Fibroblast of skin of abdomen (primary cell): Measurements from ENCODE around the gene RELN.
A peak's percentile ranks its signal among the peaks of the same experiment; 100 is the strongest.

Experiments
- DNase-seq: peaks from one replicate; pipeline ENCODE4 v3.0.0-alpha.2; 2013

Gene RELN

GRCh38 chr7:103628742-103629141 is 360.7 kb downstream of the RELN start:
- DNase-seq: no peak

GRCh38 chr7:103626776-103627175 is 362.7 kb downstream of the RELN start:
- DNase-seq: peak; percentile 66

- peak; percentile 45 for DNase-seq
These were observed 367.2 kb downstream of the RELN start for GRCh38 chr7:103622274-103622673.

GRCh38 chr7:103613655-103614642 is 375.5 kb downstream of the RELN start:
- DNase-seq: peak; percentile 33

DNA sequence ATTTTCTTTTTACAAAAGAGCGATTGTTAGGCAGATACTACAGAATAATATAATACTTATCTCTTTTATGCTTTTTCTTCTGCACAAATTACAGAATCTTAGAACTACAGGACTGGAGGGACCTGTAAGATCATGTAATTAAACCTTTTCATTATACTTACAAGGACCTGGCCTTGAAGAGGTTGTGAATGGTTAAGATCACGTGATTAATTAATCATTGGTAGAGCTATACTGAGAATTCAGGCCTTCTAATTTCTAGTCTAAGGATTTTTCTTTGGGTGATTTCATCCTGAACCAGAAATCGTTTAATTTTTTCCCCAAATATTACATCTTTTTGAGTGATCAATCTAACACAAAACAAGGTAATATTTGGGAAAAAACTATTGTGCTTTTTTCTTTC is 379.7 kb downstream of the RELN start:
- DNase-seq: no peak

GRCh38 chr7:103605640-103606039 is 383.8 kb downstream of the RELN start:
- no peak for DNase-seq

GRCh38 chr7:103598326-103598905 is 391.0 kb downstream of the RELN start:
- no peak for DNase-seq

DNA sequence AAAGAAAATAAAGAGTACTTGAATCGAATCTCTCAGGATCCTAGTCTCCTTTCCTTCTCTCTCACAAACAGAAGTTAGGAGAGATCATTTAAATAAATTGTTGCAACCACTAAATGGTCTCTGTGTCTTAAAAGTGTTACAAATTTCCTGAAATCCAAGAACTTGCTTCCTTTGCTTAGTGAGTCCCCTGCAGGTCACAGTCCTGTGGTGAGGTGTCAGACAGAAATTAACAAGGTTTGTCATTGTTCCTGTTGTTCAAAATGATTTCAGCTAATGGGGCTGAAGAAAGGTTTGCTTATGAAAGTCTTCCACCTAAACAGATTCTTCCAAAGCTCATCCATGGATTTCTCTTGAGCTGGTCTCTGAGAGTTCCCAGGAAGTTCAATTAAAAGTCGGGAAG is 391.9 kb downstream of the RELN start:
- DNase-seq: no peak

- no peak for DNase-seq
These were observed 395.3 kb downstream of the RELN start for GRCh38 chr7:103594186-103594585.

GRCh38 chr7:103593691-103594090 is 395.8 kb downstream of the RELN start:
- no peak for DNase-seq

GRCh38 chr7:103592844-103593243 is 396.6 kb downstream of the RELN start:
- no peak for DNase-seq

- no peak for DNase-seq
These were observed 397.3 kb downstream of the RELN start for GRCh38 chr7:103592187-103592586.

DNA sequence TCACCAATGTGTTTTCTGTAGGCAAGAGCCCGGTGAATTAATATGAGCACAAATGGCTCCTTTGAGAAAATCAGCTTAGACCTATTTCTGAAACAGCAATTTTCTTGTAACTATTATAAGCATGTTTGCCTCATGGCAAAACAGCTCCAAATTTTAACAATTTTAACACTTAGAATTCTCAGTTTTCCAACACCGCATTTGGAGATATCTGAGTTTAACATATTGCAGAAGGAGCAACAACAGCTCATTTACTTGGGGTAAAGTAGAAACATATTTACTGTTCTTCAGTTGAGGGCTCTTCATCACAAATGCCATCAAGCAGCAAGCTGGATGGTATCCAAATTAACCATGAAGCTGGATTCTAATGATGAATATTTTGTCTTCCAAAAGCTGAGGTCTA is 409.4 kb downstream of the RELN start:
- no peak for DNase-seq

DNA sequence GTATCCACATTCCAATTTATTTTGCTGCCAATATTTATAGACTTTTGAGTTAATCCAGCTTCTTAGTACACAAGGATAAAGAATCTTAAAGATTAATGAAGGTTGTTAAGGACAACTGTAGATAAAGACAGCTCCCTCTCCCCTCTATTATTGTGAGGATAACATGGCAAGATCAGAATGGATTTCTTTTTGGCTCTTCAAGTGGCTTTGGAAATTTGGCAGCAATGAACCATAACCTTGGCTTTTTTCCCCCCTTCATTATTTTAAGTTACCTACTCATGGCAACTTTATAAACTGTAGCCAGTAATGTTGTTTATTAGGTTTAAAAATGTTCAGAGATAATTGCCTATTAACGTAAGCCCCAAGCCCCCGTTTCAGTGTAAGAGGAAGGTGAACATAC is 412.4 kb downstream of the RELN start:
- no peak for DNase-seq

DNA sequence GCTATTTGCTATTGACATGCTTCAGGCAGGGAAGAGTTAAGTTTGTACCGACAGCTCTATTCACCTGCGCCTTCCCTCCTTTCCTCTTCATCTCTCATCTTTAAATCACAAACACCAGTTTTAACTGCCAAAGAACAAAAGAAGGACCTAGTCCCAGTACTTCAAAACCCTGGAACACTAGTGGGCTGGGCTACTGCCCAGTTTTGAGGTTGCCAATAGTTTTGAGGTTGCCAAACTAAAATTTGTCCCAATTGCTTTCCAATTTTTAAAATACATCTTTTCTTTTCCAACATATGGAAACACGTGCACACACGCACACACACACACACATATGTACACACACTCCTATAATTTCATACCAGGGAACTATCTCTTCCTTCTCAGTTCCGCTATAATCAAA is 412.8 kb downstream of the RELN start:
- no peak for DNase-seq

GRCh38 chr7:103574576-103574975 is 414.9 kb downstream of the RELN start:
- no peak for DNase-seq

DNA sequence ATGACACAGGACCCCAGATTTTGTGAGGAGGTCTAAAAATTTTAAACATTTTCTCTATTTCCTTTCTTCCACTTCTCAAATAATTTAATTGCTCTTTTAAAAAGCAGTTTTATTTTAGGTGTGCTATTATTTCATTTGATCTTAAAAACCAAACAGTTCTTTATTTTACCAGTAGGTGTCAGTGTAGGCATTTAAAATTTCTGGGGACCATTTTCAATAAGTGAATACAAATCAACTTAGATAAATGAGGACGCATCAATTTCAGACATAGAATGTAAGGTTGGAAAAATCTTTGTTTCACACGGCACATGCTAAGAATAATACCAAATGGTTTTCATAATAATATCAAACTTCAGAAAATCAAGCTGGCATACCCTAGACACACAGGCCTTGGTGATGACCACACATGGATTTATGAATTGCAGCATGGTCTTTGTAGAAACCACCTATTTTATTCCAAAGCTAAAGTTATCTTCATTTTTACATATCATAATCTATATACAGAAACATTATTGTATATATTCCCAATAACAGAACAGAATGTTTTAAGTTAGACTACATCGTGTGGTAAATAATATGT is 415.9 kb downstream of the RELN start:
- DNase-seq: peak; percentile 37

- no peak for DNase-seq
These were observed 417.9 kb downstream of the RELN start for GRCh38 chr7:103571586-103571985.

GRCh38 chr7:103569621-103570305 is 419.7 kb downstream of the RELN start:
- no peak for DNase-seq

DNA sequence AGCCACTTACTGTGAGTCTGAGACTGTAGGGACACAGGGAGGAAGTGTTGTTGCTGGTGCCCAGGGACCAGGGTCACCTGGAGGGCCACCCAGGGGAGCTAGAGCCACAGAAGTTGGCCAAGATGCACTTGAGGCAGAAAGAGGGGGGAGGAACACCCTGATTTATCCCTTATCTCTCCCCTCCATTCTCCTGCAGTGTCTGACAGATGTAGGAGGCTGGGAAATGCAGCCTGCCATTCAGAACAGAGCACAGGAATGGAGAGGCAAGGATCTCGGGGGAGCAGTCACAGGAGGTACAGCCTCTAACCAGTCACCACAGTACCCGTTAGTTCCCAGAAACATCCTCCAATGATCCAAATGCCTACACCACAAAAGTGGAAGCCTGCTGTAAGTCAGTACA is 425.0 kb downstream of the RELN start:
- DNase-seq: no peak

DNA sequence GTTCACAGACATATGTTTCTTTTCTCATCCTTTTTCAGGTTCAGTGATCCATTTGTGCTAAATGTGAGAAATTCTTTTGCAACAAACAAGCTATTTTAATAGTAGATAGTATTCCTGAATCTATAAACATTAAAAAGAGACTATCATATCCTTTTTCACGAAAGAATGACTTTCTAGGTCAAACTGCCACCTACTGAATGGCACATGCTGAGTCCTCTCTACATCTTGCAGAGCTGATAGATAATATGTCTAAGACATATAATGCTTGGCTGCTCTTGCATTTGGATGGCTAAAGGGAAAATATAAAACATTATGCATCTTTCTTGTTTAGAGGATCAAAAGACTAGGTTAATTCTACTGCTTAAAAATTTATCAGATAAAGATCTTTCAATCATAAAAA is 429.3 kb downstream of the RELN start:
- DNase-seq: no peak

DNA sequence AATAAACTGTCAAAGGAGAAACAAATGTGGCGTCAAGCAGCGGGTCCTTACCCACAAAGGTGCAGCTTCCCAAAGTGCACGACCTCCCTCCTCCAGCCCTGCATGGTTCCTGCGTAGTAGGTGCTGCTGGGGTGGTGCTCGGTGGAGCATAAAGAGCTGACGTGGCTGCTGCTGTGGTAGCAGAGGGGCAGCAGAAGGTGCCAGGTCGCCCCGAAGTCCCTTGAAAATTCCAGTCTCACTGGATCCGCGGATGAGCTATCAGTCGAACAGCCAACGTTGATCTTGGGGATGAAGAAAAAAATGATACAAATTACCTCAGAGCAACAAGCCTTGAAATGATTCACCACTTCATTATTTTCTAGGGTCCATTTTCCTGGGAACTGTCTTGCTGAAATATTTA is 438.4 kb downstream of the RELN start:
- no peak for DNase-seq

GRCh38 chr7:103549786-103550185 is 439.7 kb downstream of the RELN start:
- no peak for DNase-seq
